Tibial artery (tissue), 4 donors: ENCODE data around the gene GALNT1.

ENCODE experiments used
- DNase-seq, 2 donors: peaks; one replicate each; pipeline ENCODE4 v3.0.0-alpha.2; 2019
- H3K27ac ChIP-seq, 2 donors: fragments of 200-600 bp; sonication (generic) in 1 of 2; 1 replicate in 1 of 2; 2 replicates in 1 of 2; pipeline ENCODE4 v1.5.1; 2018 to 2019; ENCODE audit warnings: mild to moderate bottlenecking in 1 of 2
- H3K27me3 ChIP-seq, 2 donors: fragments of 200-600 bp; sonication (generic) in 1 of 2; one replicate each; pipeline versions ENCODE4 v1.5.1 to v1.6.0; 2016 to 2019
- H3K36me3 ChIP-seq, 3 donors: fragments of 200-600 bp; sonication (generic) in 2 of 3; one replicate each; pipeline ENCODE4 v1.5.1; 2016 to 2019; ENCODE audit warnings: mild to moderate bottlenecking in 2 of 3
- H3K4me1 ChIP-seq, 4 donors: fragments of 200-600 bp; sonication (generic) in 2 of 4; 1 replicate in 3 of 4; 2 replicates in 1 of 4; pipeline ENCODE4 v1.5.1; 2016 to 2019
- H3K4me3 ChIP-seq, 2 donors: fragments of 200-600 bp; sonication (generic) in 1 of 2; 1 replicate in 1 of 2; 2 replicates in 1 of 2; pipeline ENCODE4 v1.5.1; 2018 to 2019; ENCODE audit warnings: mild to moderate bottlenecking in 2 of 2
- H3K9me3 ChIP-seq, 3 donors: fragments of 200-600 bp; sonication (generic) in 1 of 3; one replicate each; pipeline ENCODE4 v1.5.1; 2016 to 2019
- CTCF ChIP-seq, 2 experiments: fragments of 200-600 bp in 1 of 2; fragments of 450-650 bp in 1 of 2; IDR thresholded peaks; one replicate each; pipeline ENCODE4 v1.5.1; 2017 to 2019; ENCODE audit warnings: antibody characterized with exemption in 2 of 2, mild to moderate bottlenecking in 1 of 2, moderate library complexity in 1 of 2
- intact Hi-C: fragments of 100-400 bp; cut with DNase I; formaldehyde crosslinking; loops from one replicate; pipeline ENCODE4 v1.15.0; 2023; ENCODE audit warnings: low total_unique reads

The GALNT1 gene

GRCh38 chr18:35603008-35603407, 21.5 kb downstream of the GALNT1 start:
- no peaks in the 10 kb centered on the region for H3K27me3 ChIP-seq
- H3K36me3 ChIP-seq = peaks cover 0 to 3% (median 0%) of the 10 kb centered on the region in 3 donors
- intact Hi-C loops = no loop called here

GRCh38 chr18:35603528-35603927, 22.0 kb downstream of the GALNT1 start:
- no peaks in the 10 kb centered on the region for H3K27me3 ChIP-seq
- intact Hi-C loops = no loop called here
- H3K27ac ChIP-seq = no peak overlapping the region
- no peaks in the 10 kb centered on the region for H3K36me3 ChIP-seq
- no peak for TF ChIP-seq CTCF (IDR thresholded peaks at IDR 0.05)
- peaks cover 0 to 25% (median 8%) of the 10 kb centered on the region in 3 donors for H3K9me3 ChIP-seq
- no peaks in the 10 kb centered on the region for H3K4me1 ChIP-seq
- no peak for DNase-seq
- no peak overlapping the region for H3K4me3 ChIP-seq

More at GRCh38 chr18:35603008-35603407, 21.5 kb downstream of the GALNT1 start:
- Histone ChIP-seq H3K9me3 (peaks cover 0 to 25% (median 8%) of the 10 kb centered on the region in 3 donors), H3K4me3 (no peak overlapping the region), H3K4me1 (no peaks in the 10 kb centered on the region), H3K27ac (no peak overlapping the region)
- no peak for DNase-seq
- no peak for TF ChIP-seq CTCF (IDR thresholded peaks at IDR 0.05)

- H3K4me1 ChIP-seq = no peaks in the 10 kb centered on the region
- no peak overlapping the region for H3K27ac ChIP-seq
- no peak for TF ChIP-seq CTCF (IDR thresholded peaks at IDR 0.05)
- no peaks in the 10 kb centered on the region for H3K36me3 ChIP-seq
- no peak for DNase-seq
- intact Hi-C loops = no loop called here
- H3K4me3 ChIP-seq = no peak overlapping the region
- no peaks in the 10 kb centered on the region for H3K27me3 ChIP-seq
- H3K9me3 ChIP-seq = peaks cover 0 to 25% (median 8%) of the 10 kb centered on the region in 3 donors
Measured at GRCh38 chr18:35604369-35604768, 22.8 kb downstream of the GALNT1 start.

- Histone ChIP-seq H3K27ac (no peak overlapping the region), H3K4me3 (no peak overlapping the region), H3K27me3 (no peaks in the 10 kb centered on the region), H3K4me1 (peaks cover 0 to 1% (median 0%) of the 10 kb centered on the region in 4 donors), H3K9me3 (peaks cover 0 to 25% (median 8%) of the 10 kb centered on the region in 3 donors), H3K36me3 (no peaks in the 10 kb centered on the region)
- no peak for TF ChIP-seq CTCF (IDR thresholded peaks at IDR 0.05)
- no peak for DNase-seq
- intact Hi-C loops = no loop called here
Measured at GRCh38 chr18:35605686-35606417, 24.3 kb downstream of the GALNT1 start.

- no peak for DNase-seq
- H3K27ac ChIP-seq = no peak overlapping the region
- intact Hi-C loops = no loop called here
- H3K9me3 ChIP-seq = no peaks in the 10 kb centered on the region
- H3K27me3 ChIP-seq = no peaks in the 10 kb centered on the region
- TF ChIP-seq CTCF (IDR thresholded peaks at IDR 0.05) = no peak
- H3K36me3 ChIP-seq = no peaks in the 10 kb centered on the region
- peaks cover 0 to 11% (median 0%) of the 10 kb centered on the region in 4 donors for H3K4me1 ChIP-seq
- no peak overlapping the region for H3K4me3 ChIP-seq
Measured at GRCh38 chr18:35609236-35609635, 27.7 kb downstream of the GALNT1 start.
